CD4-positive, alpha-beta T cell treated with Interleukin-1 beta for 1 hour (primary cell): Measurements from ENCODE around the gene NTNG2.

ENCODE experiments used
- DNase-seq, 2 donors: peaks; one replicate each; pipeline ENCODE4 v3.0.0-alpha.2; 2020 to 2022

NTNG2 gene

DNA sequence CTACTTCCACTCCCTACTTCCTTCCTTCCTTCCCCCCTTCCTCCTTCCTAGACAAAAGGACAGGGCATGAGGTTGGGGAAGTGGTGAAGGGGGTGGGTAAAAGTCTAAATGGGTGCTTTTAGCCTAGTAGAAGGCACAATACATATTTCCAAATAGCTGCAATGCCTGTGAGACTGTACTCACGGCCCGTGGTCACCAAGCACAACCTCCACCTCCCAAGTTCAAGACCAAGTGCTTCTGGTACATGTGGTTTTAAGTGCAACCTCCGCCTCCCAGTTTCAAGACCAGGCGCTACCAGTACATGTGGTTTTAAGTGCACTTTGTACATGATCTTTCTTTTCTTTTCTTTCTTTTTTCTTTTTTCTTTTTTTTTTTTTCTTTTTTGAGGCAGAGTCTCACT lies 14.5 kb upstream of the NTNG2 start:
- no peak for DNase-seq

GRCh38 chr9:132147839-132148238 lies 14.0 kb upstream of the NTNG2 start:
- DNase-seq: no peak

DNA sequence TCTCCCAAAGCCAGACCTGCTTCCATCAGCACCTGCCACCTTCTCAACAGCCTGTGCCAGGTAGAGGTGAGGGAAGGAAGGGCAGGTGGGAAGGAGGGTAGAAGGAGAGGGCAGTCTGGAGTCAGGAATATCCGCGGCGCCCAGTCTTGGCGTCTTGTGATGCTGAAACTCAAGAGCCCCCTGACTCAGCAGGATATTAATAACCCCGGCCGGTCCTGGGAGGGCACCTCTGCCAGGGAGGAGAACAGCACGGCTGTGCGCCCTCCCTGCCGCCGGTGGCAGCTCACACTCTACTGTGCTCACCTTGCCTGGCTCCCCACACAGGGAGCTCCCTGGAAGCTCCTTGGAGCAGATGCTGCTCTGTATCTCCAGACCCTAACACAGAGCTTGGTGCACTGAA lies 11.6 kb upstream of the NTNG2 start:
- DNase-seq: no peak

DNA sequence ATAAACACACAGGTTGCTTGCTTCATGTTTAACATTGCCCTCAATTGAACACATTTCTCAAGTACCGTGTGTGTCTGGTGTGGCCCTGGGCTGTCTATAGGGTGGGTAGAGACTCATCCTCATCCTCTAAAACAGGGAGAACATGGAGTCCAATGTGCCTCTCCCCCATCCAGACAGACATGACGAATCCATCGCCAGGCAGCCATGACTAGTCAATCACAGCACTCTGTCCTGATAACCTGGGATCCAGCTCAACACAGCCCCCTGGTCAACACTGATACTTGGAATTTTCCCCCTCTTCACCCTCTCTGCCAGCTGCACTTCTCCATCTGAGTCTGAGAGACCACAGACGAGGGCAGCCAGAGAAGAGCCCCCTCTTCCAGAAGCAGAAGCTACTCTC lies 10.7 kb upstream of the NTNG2 start:
- DNase-seq: no peak

DNA sequence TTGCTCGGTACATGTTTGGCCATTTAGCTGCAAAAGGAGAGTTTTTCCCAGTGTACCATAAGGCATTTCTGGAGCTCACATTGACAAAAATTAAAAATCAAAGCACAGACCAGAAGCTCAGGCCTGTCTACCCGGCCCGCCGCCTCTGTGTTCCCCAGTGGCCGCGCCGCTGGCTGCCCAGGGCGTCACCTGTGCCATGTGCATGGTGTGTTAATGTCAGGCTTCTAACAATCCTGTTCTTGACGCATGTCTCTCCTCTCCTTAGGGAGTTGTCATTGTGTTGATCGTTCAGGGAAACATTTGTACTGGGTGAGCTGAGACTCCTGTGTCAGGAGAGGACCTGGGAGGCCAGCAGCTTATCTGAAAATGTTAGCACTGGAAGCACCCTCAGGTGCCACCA lies 9.6 kb upstream of the NTNG2 start:
- no peak for DNase-seq

GRCh38 chr9:132154863-132155567 lies 6.8 kb upstream of the NTNG2 start:
- DNase-seq: no peak

GRCh38 chr9:132155568-132155895 lies 6.3 kb upstream of the NTNG2 start:
- no peak for DNase-seq

DNA sequence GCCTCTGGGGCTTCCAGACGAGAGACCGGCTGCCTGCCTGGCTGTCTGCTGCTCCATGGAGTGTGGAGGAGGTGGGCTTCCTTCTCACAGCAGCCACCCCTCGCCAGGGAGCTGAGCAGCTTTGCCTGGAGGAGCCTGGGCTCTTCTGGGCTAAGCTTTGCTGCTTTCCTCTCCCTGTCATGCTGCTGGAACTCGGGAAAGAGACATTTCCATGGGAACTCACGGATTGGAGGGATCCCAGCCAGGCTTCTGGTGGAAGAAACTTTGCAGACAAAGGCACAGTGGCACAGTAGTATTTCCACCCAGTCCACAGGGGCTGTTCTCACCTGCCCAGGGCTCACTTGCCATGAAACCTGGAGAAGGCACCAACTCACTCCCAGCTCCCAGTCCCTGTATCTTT lies 5.6 kb upstream of the NTNG2 start:
- no peak for DNase-seq

DNA sequence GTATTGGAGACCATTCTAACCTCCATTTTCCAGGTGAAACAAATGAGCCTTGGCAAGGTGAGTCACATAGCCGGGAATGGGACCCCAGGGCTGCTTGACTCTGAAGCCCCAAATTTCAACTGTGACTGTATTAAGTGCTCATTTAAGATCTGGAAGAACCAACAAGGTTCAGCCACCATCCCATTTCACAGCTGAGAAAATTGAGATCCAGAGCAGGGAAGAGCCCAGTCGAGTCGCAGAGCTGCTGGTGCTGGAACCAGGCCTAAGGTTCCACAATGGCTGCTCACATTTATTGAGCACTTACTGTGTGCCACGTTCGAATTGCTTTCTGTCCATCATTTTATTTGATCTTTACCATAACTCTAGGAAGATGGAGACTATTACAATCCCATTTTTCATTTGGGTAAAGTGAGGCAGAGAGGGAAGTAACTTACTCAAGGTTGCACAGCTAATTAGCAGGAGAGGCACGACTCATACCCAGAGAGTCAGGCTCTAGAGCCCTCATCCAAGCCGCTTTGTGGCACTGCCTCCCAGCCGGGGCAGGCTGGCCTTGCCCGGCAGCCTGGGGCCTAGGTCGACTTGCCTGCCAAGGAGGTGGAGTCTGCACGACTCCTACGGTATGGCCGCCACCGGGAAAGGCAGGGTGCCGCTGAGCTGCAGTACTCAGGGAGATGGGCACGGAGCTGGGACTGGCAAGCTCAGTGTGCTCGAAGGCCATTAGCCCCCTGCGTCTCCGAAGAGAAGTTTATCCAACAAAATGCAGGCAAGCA lies 4.3 kb upstream of the NTNG2 start:
- no peak for DNase-seq

DNA sequence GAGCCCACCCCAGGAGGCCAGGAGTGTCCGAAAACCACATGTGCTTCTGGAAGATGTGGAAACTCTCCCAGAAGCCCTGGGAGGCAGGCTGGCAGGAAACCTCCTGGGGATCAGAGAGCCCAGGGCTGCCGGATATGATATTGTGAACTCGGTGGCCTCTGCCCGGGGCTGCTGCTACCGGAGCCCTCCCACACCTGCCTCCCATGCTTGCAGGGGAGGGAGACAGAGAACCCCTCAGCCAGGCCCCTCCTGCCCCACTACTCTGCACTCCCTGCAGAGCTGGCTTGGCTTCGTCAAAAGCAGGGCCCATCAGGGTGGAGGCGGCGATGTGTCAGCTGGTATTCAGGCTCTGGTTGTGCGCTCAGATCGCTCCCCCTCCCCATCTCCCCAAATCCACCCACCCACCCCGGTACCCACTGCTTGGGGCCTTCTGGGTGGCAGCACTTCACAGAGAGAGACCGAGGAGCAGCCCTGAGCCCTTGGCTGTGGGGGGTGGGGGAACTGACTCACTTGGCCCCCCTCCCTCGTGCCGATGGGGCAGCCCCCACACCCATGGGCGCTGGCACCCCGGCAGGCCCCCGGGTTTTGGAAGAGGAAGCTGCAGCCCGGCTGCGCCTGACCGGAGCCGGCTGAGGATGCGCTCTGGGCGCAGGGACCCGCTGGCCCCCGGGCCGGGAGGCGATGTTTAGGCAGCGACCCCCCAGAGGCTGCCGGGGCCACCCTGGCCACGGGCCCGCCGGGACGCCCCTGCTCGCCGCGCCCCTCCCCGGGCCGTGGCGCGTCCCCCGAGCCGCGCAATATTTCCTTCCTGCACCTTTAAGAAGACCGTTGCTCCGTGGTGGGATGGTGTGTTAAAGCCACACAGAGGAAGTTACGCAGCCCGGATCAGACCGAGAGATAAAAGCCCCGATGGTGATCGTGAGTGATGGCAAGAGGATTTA lies 786 bp upstream of the NTNG2 start:
- DNase-seq: peak; percentile 67 to 70

- DNase-seq: no peak
Observed at GRCh38 chr9:132162764-132163456, 1.1 kb downstream of the NTNG2 start.

GRCh38 chr9:132163457-132163875 lies 1.6 kb downstream of the NTNG2 start:
- DNase-seq: no peak

GRCh38 chr9:132163876-132164603 lies 2.2 kb downstream of the NTNG2 start:
- DNase-seq: no peak

- no peak for DNase-seq
Observed at GRCh38 chr9:132164604-132165362, 2.9 kb downstream of the NTNG2 start.

DNA sequence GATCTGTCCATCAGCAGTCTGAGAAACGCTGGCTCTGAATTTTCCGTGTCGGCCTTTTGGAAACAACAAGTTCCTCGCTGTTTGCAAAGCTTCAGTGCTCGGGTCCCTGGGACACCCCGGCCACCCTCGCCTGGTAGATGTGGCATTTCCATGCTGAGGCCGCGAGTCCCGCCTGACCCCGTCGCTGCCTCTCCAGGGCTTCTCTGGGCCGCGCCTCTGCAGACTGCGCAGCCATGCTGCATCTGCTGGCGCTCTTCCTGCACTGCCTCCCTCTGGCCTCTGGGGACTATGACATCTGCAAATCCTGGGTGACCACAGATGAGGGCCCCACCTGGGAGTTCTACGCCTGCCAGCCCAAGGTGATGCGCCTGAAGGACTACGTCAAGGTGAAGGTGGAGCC lies 4.7 kb downstream of the NTNG2 start:
- no peak for DNase-seq

- DNase-seq: no peak
Observed at GRCh38 chr9:132167192-132167591, 5.3 kb downstream of the NTNG2 start.

- no peak for DNase-seq
Observed at GRCh38 chr9:132168347-132168746, 6.5 kb downstream of the NTNG2 start.

- DNase-seq: no peak
Observed at GRCh38 chr9:132168851-132169250, 7.0 kb downstream of the NTNG2 start.

- peak; percentile 51 to 52 for DNase-seq
Observed at GRCh38 chr9:132169672-132170392, 8.0 kb downstream of the NTNG2 start.

DNA sequence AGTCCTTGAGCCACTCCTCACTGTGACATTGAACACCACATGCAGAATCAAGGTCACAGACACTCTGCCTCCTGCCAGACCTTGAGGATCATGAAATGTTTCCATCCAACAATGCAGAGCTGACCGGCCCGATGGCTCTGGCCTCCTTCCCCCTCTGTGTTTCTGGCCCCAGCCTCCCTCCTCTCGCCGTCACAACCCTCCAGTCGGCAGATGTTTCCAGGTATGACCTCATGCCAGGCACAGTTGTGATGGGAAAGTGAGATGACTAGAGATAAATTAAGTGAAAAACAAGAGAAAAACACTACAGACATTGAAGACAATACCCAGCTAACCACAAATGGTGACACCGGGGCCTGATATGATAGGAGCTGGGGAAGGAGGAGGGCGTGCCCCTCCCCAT lies 9.8 kb downstream of the NTNG2 start:
- no peak for DNase-seq

GRCh38 chr9:132172185-132172584 lies 10.3 kb downstream of the NTNG2 start:
- no peak for DNase-seq
